ENCODE data around the gene LIN9. TPM values are rescaled to one million over a fixed set of nuclear protein-coding genes. Genes with fewer than 3 reads are reported as not detected.

Gene LIN9
- total and polyA plus RNA-seq, 2 of the 13 experiments (the other 11 are each of a cell fraction or from before 2014, with no cell fraction given), result 3.0 to 10.0 TPM

- DNase-seq (ENCODE audit: low spot score) (no peak), ATAC-seq (no peak), FAIRE-seq (no peak)
- POLR2A ChIA-PET, result no interaction called here
- Histone ChIP-seq H3K9me3 (ENCODE audit: low read length) (no peaks in the 10 kb centered on the region), H3K27ac (ENCODE audit: extremely low read length, insufficient read depth, low read length) (no peak overlapping the region), H3K36me3 (replicated peaks in 1 of 2; ENCODE audit: control insufficient read depth in 1 of 2, insufficient read depth in 2 of 2, low read length in 2 of 2) (peaks cover 0 to 18% of the 10 kb centered on the region in 2 experiments; a peak in 2 of 5 replicates), H3K79me2 (ENCODE audit: insufficient read depth, low read length) (no peaks in the 10 kb centered on the region), H3K9ac (ENCODE audit: insufficient read depth, low read depth, low read length) (no peak overlapping the region), H3K27me3 (ENCODE audit: control insufficient read depth in 1 of 2, insufficient read depth in 2 of 2, low read length in 2 of 2) (no peaks in the 10 kb centered on the region), H4K20me1 (ENCODE audit: insufficient read depth, low read length) (no peaks in the 10 kb centered on the region), H3K4me3 (replicated peaks in 1 of 3; ENCODE audit: insufficient read depth in 1 of 3, low read depth in 2 of 3, low read length in 3 of 3) (no peak overlapping the region), H2AFZ (ENCODE audit: low read length) (no peak overlapping the region), H3K4me1 (ENCODE audit: insufficient read depth, low read length) (peaks cover 10% of the 10 kb centered on the region), H3K4me2 (ENCODE audit: low read depth, low read length) (no peak overlapping the region)
- intact Hi-C loops (cut with micrococcal nuclease; ENCODE audit: unreplicated experiment) (no loop called here), in situ Hi-C loops (cut with HindIII; ENCODE audit: extremely low pct_ligation_motif_present, low pct_unique_long_range_greater_than_20kb) (no loop called here)
- BruUV-seq (replicated peaks), result no TSS peak
- WGBS (ENCODE audit: low lambda C conversion rate), result 95% methylated on average over 6 of the region's 6 CpGs
- TF ChIP-seq ZNF264 (CRISPR knock-in tag; IDR thresholded peaks at IDR 0.05), result no peak
- no peak for TF ChIP-seq FOXJ3 (CRISPR knock-in tag; IDR thresholded peaks at IDR 0.05; ENCODE audit: borderline replicate concordance)
- no peak for TF ChIP-seq HNRNPUL1 (IDR thresholded peaks at IDR 0.05; ENCODE audit: low read depth, low read length)
- TF ChIP-seq GATAD1 (CRISPR knock-in tag; IDR thresholded peaks at IDR 0.05), result no peak
- TF ChIP-seq ZNF329 (CRISPR knock-in tag; IDR thresholded peaks at IDR 0.05; ENCODE audit: low read depth), result no peak
- TF ChIP-seq, protein P1, sequence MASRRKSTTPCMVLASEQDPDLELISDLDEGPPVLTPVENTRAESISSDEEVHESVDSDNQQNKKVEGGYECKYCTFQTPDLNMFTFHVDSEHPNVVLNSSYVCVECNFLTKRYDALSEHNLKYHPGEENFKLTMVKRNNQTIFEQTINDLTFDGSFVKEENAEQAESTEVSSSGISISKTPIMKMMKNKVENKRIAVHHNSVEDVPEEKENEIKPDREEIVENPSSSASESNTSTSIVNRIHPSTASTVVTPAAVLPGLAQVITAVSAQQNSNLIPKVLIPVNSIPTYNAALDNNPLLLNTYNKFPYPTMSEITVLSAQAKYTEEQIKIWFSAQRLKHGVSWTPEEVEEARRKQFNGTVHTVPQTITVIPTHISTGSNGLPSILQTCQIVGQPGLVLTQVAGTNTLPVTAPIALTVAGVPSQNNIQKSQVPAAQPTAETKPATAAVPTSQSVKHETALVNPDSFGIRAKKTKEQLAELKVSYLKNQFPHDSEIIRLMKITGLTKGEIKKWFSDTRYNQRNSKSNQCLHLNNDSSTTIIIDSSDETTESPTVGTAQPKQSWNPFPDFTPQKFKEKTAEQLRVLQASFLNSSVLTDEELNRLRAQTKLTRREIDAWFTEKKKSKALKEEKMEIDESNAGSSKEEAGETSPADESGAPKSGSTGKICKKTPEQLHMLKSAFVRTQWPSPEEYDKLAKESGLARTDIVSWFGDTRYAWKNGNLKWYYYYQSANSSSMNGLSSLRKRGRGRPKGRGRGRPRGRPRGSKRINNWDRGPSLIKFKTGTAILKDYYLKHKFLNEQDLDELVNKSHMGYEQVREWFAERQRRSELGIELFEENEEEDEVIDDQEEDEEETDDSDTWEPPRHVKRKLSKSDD (CRISPR knock-in tag; IDR thresholded peaks at IDR 0.05; ENCODE audit: low read depth), result no peak
- TF ChIP-seq ZNF503 (CRISPR knock-in tag; IDR thresholded peaks at IDR 0.05), result no peak
- no peak for TF ChIP-seq YEATS2 (CRISPR knock-in tag; IDR thresholded peaks at IDR 0.05; ENCODE audit: borderline replicate concordance)
- no peak for TF ChIP-seq KLF16 (CRISPR knock-in tag; IDR thresholded peaks at IDR 0.05)
- TF ChIP-seq ZNF775 (CRISPR knock-in tag; IDR thresholded peaks at IDR 0.05; ENCODE audit: borderline replicate concordance), result no peak
- no peak for TF ChIP-seq NFKBIZ (CRISPR knock-in tag; IDR thresholded peaks at IDR 0.05)
- TF ChIP-seq MAFG (CRISPR knock-in tag; IDR thresholded peaks at IDR 0.05), result no peak
- no peak for TF ChIP-seq ISL2 (CRISPR knock-in tag; IDR thresholded peaks at IDR 0.05)
- TF ChIP-seq MED13 (CRISPR knock-in tag; IDR thresholded peaks at IDR 0.05), result no peak
- no peak for TF ChIP-seq THAP8 (CRISPR knock-in tag; IDR thresholded peaks at IDR 0.05; ENCODE audit: borderline replicate concordance)
- TF ChIP-seq, protein P2, sequence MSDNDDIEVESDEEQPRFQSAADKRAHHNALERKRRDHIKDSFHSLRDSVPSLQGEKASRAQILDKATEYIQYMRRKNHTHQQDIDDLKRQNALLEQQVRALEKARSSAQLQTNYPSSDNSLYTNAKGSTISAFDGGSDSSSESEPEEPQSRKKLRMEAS (IDR thresholded peaks at IDR 0.05), result no peak
- TF ChIP-seq NCOR1 (IDR thresholded peaks at IDR 0.05; ENCODE audit: borderline replicate concordance, low read length), result no peak
- no peak for TF ChIP-seq SOX6 (IDR thresholded peaks at IDR 0.05)
- TF ChIP-seq SOX6 (CRISPR knock-in tag; IDR thresholded peaks at IDR 0.05), result no peak
- TF ChIP-seq ZNF253 (CRISPR knock-in tag; IDR thresholded peaks at IDR 0.05; ENCODE audit: borderline replicate concordance), result no peak
- TF ChIP-seq TAF15 (IDR thresholded peaks at IDR 0.05; ENCODE audit: low read depth, low read length, poor library complexity, severe bottlenecking), result no peak
- CTCF ChIA-PET (ENCODE audit: low intra/inter-chr PET ratio, low total read pairs), result no interaction called here
Observed at GRCh38 chr1:226233293-226233692, 75.7 kb downstream of the LIN9 start.
